GM23248 (cell line): ENCODE data around the gene UVRAG. TPM values are rescaled to one million over a fixed set of nuclear protein-coding genes. Genes with fewer than 3 reads are reported as not detected.
A peak's percentile ranks its signal among the peaks of the same experiment; 100 is the strongest.

Source experiments
- DNase-seq: peaks from one replicate; pipeline ENCODE4 v3.0.0-alpha.2; 2015
- H2AFZ ChIP-seq: fragments of 200-600 bp; sonication (generic); 2 replicates; pipeline ENCODE4 v1.6.1; 2016; ENCODE audit warnings: antibody characterized with exemption
- H3F3A ChIP-seq: fragments of 200-600 bp; sonication (generic); 2 replicates; pipeline ENCODE4 v1.6.1; 2016; ENCODE audit warnings: mild to moderate bottlenecking, antibody characterized with exemption, mixed run types; ENCODE audit not compliant: insufficient read depth
- H3K27ac ChIP-seq: fragments of 200-600 bp; sonication (generic); 2 replicates; pipeline ENCODE4 v1.5.1; 2016; ENCODE audit warnings: mild to moderate bottlenecking
- H3K27me3 ChIP-seq: fragments of 200-600 bp; sonication (generic); replicated peaks from 2 replicates; pipeline ENCODE4 v1.6.1; 2016; ENCODE audit warnings: mild to moderate bottlenecking; ENCODE audit not compliant: insufficient read depth
- H3K36me3 ChIP-seq: fragments of 200-600 bp; sonication (generic); 2 replicates; pipeline ENCODE4 v1.6.1; 2016; ENCODE audit warnings: low read depth, mild to moderate bottlenecking
- H3K4me1 ChIP-seq: fragments of 200-600 bp; sonication (generic); 2 replicates; pipeline ENCODE4 v1.6.1; 2016; ENCODE audit warnings: mild to moderate bottlenecking; ENCODE audit not compliant: insufficient read depth
- H3K4me2 ChIP-seq: fragments of 200-600 bp; sonication (generic); one replicate; pipeline ENCODE4 v1.6.1; 2016; ENCODE audit warnings: mild to moderate bottlenecking; ENCODE audit not compliant: unreplicated experiment
- H3K4me3 ChIP-seq: fragments of 200-600 bp; sonication (generic); 2 replicates; pipeline ENCODE4 v1.5.1; 2016; ENCODE audit warnings: mild to moderate bottlenecking
- H3K79me2 ChIP-seq: fragments of 200-600 bp; sonication (generic); 2 replicates; pipeline ENCODE4 v1.6.1; 2016; ENCODE audit warnings: mild to moderate bottlenecking; ENCODE audit not compliant: insufficient read depth
- H3K9ac ChIP-seq: fragments of 200-600 bp; sonication (generic); 2 replicates; pipeline ENCODE4 v1.6.1; 2016; ENCODE audit warnings: mild to moderate bottlenecking
- H3K9me2 ChIP-seq: fragments of 200-600 bp; sonication (generic); 2 replicates; pipeline ENCODE4 v1.6.1; 2016; ENCODE audit warnings: mixed run types, mild to moderate bottlenecking, moderate library complexity; ENCODE audit not compliant: insufficient read depth
- H3K9me3 ChIP-seq: fragments of 200-600 bp; sonication (generic); one replicate; pipeline ENCODE4 v1.6.1; 2017; ENCODE audit warnings: low read depth
- H4K20me1 ChIP-seq: fragments of 200-600 bp; sonication (generic); 2 replicates; pipeline ENCODE4 v1.6.0; 2016; ENCODE audit not compliant: insufficient read depth
- EZH2 ChIP-seq: fragments of 200-600 bp; sonication (generic); IDR thresholded peaks from 2 replicates; pipeline ENCODE4 v1.6.1; 2018; ENCODE audit warnings: antibody characterized with exemption, mild to moderate bottlenecking; ENCODE audit not compliant: insufficient read depth, poor library complexity, severe bottlenecking
- EZH2phosphoT487 ChIP-seq: fragments of 200-600 bp; sonication (generic); IDR thresholded peaks from 2 replicates; pipeline ENCODE4 v1.6.1; 2018; ENCODE audit warnings: antibody characterized with exemption, moderate library complexity, mild to moderate bottlenecking, low read depth; ENCODE audit not compliant: insufficient read depth
- WGBS, 2 experiments: methylation state at CpG; one replicate each; pipeline ENCODE4 v1.1.6; 2015 to 2017; ENCODE audit warnings: low lambda C conversion rate in 2 of 2, low coverage in 1 of 2; ENCODE audit errors: missing lambda C conversion rate in 2 of 2; 5-methylcytosine and 5-hydroxymethylcytosine counted together
- in situ Hi-C: fragments of 300-500 bp; cut with MboI; formaldehyde crosslinking; loops from 2 replicates; pipeline ENCODE4 v1.15.0; 2020
- polyA plus RNA-seq: library from polyadenylated mRNA; unstranded; fragments of >200 nt; fragmentation: Nextera tagmentation; extraction: Ambion mirVana; gene quantifications from 2 replicates; pipeline ENCODE4 v1.2.1, GENCODE V29; 2016
- total RNA-seq: library from RNA; depleted of rRNA; stranded (reverse); fragments of >200 nt; shearing (Covaris generic); gene quantifications from 2 replicates; pipeline ENCODE4 v1.2.3, GENCODE V29; 2014

Gene UVRAG
- total and polyA plus RNA-seq, 2 experiments from 2014 or later: 9.9 to 11.0 TPM

DNA sequence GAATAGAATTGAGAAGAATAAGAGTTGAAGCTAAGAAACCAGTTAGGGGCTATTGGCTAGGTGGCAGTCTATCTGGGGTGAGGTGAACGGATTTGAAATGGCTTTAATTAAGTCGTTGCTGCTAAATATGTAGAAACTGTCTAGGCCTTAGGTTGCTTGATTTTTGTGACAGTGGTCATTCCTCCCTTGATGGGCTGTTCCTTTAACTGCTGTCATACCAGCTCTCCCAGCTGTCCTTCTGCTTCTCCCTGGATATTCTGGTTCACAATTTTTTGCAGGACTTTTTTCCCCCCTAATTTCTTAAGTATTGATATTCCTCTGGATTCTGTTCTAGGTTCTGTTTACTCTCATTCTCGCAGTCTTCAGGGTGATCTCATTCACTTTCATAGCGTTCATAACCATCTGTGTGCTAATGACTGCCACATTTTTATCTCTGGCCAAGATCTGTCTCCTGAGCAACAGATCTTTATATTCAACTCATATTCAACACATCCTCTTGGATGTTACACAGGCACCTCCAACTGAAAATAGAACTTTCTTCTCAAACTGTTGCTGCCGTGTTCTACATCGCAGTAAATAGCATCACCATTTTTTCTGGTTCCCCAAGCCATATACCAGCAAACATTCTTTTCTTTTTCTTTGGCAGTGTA, 134.1 kb downstream of the UVRAG start:
- H3K9me3 ChIP-seq: no peaks in the 10 kb centered on the region
- no peaks in the 10 kb centered on the region for H4K20me1 ChIP-seq
- H3K4me1 ChIP-seq: 0 out of 2 replicates have a peak, but pooled peaks cover 15% of the 10 kb centered on the region
- no peaks in the 10 kb centered on the region for H3K36me3 ChIP-seq
- no peak overlapping the region for H3K27ac ChIP-seq
- peaks cover 20% of the 10 kb centered on the region for H3K79me2 ChIP-seq
- in situ Hi-C loops: no loop called here
- H3K4me3 ChIP-seq: no peak overlapping the region
- DNase-seq: peak; percentile 69
- peaks cover 4% of the 10 kb centered on the region for H3F3A ChIP-seq
- no peaks in the 10 kb centered on the region for H3K9me2 ChIP-seq
- WGBS, 2 experiments: 14 to 19% methylated on average over 6 of the region's 6 CpGs
- no peak for TF ChIP-seq EZH2phosphoT487
- peak overlapping the region; percentile 34 for H3K4me2 ChIP-seq
- no peaks in the 10 kb centered on the region for H3K27me3 ChIP-seq
- no peak overlapping the region for H3K9ac ChIP-seq
- H2AFZ ChIP-seq: no peak overlapping the region

DNA sequence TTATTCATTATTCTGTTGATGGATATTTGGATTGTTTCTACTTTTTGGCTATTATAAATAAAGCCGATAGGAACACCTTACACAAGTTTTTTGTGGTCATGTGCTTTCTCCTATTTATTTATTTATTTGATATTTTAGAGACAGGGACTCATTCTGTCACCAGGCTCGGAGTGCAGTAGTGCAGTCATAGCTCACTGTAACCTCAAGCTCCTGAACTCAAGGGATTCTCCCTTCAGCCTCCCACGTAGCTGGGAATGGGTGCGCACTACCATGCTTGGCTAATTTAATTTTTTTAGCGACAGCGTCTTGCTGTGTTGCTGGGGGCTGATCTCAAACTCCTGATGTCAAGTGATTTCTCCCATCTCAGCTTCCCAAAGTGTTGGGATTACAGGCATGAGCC, 135.1 kb downstream of the UVRAG start:
- in situ Hi-C loops: no loop called here

DNA sequence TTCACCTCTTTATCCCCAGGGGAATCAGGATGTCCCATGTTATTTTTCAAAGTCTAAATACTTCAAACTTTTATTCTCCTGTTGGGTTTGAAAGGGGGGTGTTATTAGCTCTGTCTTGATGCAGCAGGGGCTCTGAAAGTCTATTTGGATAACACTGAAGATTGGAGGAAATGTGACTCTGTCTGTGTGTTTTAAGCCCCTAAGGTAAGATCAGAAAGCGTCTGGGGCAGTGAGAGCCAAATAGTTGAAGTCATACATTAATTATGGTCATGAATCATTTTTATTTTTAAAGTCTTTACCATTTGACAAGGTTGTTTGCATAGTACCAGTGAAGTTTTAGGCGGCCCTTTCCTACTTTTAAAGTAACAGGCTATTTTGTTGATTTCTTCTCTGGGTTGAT, 139.0 kb downstream of the UVRAG start:
- TF ChIP-seq EZH2phosphoT487 (no peak), EZH2 (no peak)
- Histone ChIP-seq H3K36me3 (no peaks in the 10 kb centered on the region), H4K20me1 (no peaks in the 10 kb centered on the region), H3K9me3 (no peaks in the 10 kb centered on the region), H3K4me1 (0 out of 2 replicates have a peak, but pooled peaks cover 16% of the 10 kb centered on the region), H3K9ac (no peak overlapping the region), H3K4me2 (no peak overlapping the region), H3K4me3 (no peak overlapping the region), H3K9me2 (no peaks in the 10 kb centered on the region), H3K27me3 (no peaks in the 10 kb centered on the region), H3K79me2 (peaks cover 18% of the 10 kb centered on the region), H3F3A (peaks cover 4% of the 10 kb centered on the region), H3K27ac (no peak overlapping the region), H2AFZ (no peak overlapping the region)
- in situ Hi-C loops: no loop called here
- WGBS, 2 experiments: 42 to 60% methylated on average over 2 of the region's 2 CpGs
- DNase-seq: peak; percentile 18

More for the DNA sequence above, 135.1 kb downstream of the UVRAG start:
- H3K27me3 ChIP-seq: no peaks in the 10 kb centered on the region
- no peak overlapping the region for H3K9ac ChIP-seq
- 97 to 99% methylated on average over 6 of the region's 6 CpGs for WGBS, 2 experiments
- H2AFZ ChIP-seq: no peak overlapping the region
- no peaks in the 10 kb centered on the region for H3K36me3 ChIP-seq
- no peak overlapping the region for H3K4me3 ChIP-seq
- no peak overlapping the region for H3K4me2 ChIP-seq
- no peak for DNase-seq
- TF ChIP-seq EZH2phosphoT487: no peak
- no peak for TF ChIP-seq EZH2
- H3K27ac ChIP-seq: no peak overlapping the region
- no peaks in the 10 kb centered on the region for H3K9me3 ChIP-seq
- H3K4me1 ChIP-seq: 0 out of 2 replicates have a peak, but pooled peaks cover 20% of the 10 kb centered on the region
- no peaks in the 10 kb centered on the region for H3K9me2 ChIP-seq
- no peaks in the 10 kb centered on the region for H4K20me1 ChIP-seq
- peaks cover 20% of the 10 kb centered on the region for H3K79me2 ChIP-seq
- peaks cover 4% of the 10 kb centered on the region for H3F3A ChIP-seq

DNA sequence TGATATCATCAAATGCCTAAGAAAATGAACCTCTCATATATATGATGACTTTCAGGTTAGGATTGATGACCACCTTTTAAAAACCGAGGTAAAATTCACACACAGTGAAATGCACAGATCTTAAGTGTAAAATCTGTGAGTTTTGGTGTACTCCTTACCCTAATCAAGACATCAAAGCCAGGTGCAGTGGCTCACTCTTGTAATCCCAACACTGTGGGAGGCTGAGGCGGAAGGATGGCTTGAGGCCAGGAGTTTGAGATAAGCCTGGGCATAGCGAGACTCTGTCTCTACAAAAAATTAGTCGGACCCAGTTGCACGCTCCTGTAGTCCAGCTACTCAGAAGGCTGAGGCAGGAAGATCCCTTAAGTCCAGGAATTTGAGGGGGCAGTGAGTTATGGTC, 140.4 kb downstream of the UVRAG start:
- Histone ChIP-seq H2AFZ (no peak overlapping the region), H3K4me1 (0 out of 2 replicates have a peak, but pooled peaks cover 7% of the 10 kb centered on the region), H3K79me2 (peaks cover 15% of the 10 kb centered on the region), H3K9me3 (no peaks in the 10 kb centered on the region), H3K4me2 (no peak overlapping the region), H4K20me1 (no peaks in the 10 kb centered on the region), H3K36me3 (no peaks in the 10 kb centered on the region), H3F3A (no peaks in the 10 kb centered on the region), H3K9me2 (no peaks in the 10 kb centered on the region), H3K9ac (no peak overlapping the region), H3K4me3 (no peak overlapping the region), H3K27ac (no peak overlapping the region), H3K27me3 (no peaks in the 10 kb centered on the region)
- DNase-seq: no peak
- in situ Hi-C loops: no loop called here
- TF ChIP-seq EZH2phosphoT487 (no peak), EZH2 (no peak)
- WGBS, 2 experiments: 95 to 96% methylated on average over 5 of the region's 5 CpGs
